ENCODE results near the gene PCMT1. TPM values are rescaled to one million over a fixed set of nuclear protein-coding genes. Genes with fewer than 3 reads are reported as not detected.

PCMT1 gene
- total RNA-seq, 1 experiment from 2014 or later = 90.7 TPM

DNA sequence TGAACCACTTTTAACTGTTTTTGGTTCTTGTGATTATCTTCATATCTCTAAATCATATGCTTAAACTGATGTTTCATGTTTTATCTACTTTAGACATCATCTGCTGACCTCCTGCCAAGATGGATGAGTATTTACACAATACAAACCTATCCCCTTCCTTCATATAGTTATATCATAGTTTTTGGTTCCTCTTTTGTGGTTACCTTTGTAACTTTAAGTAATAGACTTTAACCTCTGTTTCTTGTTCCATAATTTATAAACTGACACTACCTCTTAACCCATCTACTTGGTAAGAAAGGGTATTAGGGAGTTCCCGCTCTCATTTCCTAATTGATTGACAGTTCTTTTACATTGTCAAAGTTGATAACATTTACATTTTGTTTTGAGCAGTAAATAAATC lies 11.9 kb downstream of the PCMT1 start:
- H3K4me1 Mint-ChIP-seq = no peaks in the 10 kb centered on the region

DNA sequence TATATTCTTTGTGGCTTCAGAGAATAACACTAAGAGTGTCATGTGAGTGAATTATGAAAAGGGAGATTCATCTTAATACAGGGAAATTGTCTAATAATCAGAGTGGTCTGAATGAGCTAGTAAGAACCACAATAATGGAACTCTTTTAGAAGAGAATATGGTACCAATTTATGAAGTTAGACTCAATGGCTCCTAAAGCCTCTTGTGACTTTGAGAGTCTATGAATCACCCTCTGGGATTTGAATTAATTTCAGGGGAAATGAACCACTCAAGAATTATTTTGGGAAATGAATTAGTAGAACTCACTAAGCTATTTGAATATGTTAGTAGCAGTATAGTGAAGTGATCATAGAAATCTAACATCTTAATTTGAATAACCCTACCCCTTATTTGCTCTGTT lies 14.3 kb downstream of the PCMT1 start:
- H3K9me3 Mint-ChIP-seq = peaks cover 16% of the 10 kb centered on the region
- H3K27ac Mint-ChIP-seq = no peak overlapping the region
- ATAC-seq = no peak
- H3K36me3 Mint-ChIP-seq = peaks cover 29% of the 10 kb centered on the region
- H3K4me1 Mint-ChIP-seq = no peaks in the 10 kb centered on the region
- ChIA-PET CTCF (no interaction called here), POLR2A (interaction anchor here (0.6 to 1.2 kb wide), 2 partner anchors 42 to 46 kb away, joined by 3 read pairs; partner anchors contain the start of gene LATS1)
- DNase-seq (ENCODE audit: low spot score) = no peak
- H3K27me3 Mint-ChIP-seq (ENCODE audit: low read depth) = no peaks in the 10 kb centered on the region
- H3K4me3 Mint-ChIP-seq = no peak overlapping the region
- TF ChIP-seq ZNF416 (CRISPR knock-in tag; IDR thresholded peaks at IDR 0.05) (no peak), TEAD4 (CRISPR knock-in tag; IDR thresholded peaks at IDR 0.05) (no peak), NR1H2 (CRISPR knock-in tag; IDR thresholded peaks at IDR 0.05) (no peak), JUN (CRISPR knock-in tag; IDR thresholded peaks at IDR 0.05) (no peak), SP1 (CRISPR knock-in tag; conservative IDR thresholded peaks at IDR 0.05) (no peak)
- TF ChIP-seq, protein P1, sequence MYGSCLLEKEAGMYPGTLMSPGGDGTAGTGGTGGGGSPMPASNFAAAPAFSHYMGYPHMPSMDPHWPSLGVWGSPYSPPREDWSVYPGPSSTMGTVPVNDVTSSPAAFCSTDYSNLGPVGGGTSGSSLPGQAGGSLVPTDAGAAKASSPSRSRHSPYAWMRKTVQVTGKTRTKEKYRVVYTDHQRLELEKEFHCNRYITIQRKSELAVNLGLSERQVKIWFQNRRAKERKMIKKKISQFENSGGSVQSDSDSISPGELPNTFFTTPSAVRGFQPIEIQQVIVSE (CRISPR knock-in tag; IDR thresholded peaks at IDR 0.05; ENCODE audit: borderline replicate concordance) = no peak
- TF ChIP-seq, protein P2, sequence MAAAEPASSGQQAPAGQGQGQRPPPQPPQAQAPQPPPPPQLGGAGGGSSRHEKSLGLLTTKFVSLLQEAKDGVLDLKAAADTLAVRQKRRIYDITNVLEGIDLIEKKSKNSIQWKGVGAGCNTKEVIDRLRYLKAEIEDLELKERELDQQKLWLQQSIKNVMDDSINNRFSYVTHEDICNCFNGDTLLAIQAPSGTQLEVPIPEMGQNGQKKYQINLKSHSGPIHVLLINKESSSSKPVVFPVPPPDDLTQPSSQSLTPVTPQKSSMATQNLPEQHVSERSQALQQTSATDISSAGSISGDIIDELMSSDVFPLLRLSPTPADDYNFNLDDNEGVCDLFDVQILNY (CRISPR knock-in tag; IDR thresholded peaks at IDR 0.05) = no peak
- TF ChIP-seq, protein P3, sequence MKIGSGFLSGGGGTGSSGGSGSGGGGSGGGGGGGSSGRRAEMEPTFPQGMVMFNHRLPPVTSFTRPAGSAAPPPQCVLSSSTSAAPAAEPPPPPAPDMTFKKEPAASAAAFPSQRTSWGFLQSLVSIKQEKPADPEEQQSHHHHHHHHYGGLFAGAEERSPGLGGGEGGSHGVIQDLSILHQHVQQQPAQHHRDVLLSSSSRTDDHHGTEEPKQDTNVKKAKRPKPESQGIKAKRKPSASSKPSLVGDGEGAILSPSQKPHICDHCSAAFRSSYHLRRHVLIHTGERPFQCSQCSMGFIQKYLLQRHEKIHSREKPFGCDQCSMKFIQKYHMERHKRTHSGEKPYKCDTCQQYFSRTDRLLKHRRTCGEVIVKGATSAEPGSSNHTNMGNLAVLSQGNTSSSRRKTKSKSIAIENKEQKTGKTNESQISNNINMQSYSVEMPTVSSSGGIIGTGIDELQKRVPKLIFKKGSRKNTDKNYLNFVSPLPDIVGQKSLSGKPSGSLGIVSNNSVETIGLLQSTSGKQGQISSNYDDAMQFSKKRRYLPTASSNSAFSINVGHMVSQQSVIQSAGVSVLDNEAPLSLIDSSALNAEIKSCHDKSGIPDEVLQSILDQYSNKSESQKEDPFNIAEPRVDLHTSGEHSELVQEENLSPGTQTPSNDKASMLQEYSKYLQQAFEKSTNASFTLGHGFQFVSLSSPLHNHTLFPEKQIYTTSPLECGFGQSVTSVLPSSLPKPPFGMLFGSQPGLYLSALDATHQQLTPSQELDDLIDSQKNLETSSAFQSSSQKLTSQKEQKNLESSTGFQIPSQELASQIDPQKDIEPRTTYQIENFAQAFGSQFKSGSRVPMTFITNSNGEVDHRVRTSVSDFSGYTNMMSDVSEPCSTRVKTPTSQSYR (CRISPR knock-in tag; IDR thresholded peaks at IDR 0.05) = no peak
- TF ChIP-seq, protein P4, sequence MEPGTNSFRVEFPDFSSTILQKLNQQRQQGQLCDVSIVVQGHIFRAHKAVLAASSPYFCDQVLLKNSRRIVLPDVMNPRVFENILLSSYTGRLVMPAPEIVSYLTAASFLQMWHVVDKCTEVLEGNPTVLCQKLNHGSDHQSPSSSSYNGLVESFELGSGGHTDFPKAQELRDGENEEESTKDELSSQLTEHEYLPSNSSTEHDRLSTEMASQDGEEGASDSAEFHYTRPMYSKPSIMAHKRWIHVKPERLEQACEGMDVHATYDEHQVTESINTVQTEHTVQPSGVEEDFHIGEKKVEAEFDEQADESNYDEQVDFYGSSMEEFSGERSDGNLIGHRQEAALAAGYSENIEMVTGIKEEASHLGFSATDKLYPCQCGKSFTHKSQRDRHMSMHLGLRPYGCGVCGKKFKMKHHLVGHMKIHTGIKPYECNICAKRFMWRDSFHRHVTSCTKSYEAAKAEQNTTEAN (CRISPR knock-in tag; IDR thresholded peaks at IDR 0.05) = no peak
- TF ChIP-seq, protein P5, sequence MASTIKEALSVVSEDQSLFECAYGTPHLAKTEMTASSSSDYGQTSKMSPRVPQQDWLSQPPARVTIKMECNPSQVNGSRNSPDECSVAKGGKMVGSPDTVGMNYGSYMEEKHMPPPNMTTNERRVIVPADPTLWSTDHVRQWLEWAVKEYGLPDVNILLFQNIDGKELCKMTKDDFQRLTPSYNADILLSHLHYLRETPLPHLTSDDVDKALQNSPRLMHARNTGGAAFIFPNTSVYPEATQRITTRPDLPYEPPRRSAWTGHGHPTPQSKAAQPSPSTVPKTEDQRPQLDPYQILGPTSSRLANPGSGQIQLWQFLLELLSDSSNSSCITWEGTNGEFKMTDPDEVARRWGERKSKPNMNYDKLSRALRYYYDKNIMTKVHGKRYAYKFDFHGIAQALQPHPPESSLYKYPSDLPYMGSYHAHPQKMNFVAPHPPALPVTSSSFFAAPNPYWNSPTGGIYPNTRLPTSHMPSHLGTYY (CRISPR knock-in tag; IDR thresholded peaks at IDR 0.05) = no peak

More for the DNA sequence above, 11.9 kb downstream of the PCMT1 start:
- POLR2A ChIA-PET = no interaction called here
- Mint-ChIP-seq H3K27ac (no peak overlapping the region), H3K27me3 (ENCODE audit: low read depth) (no peaks in the 10 kb centered on the region), H3K36me3 (peaks cover 18% of the 10 kb centered on the region), H3K4me3 (no peak overlapping the region), H3K9me3 (peaks cover 13% of the 10 kb centered on the region)
- TF ChIP-seq PRRX2 (CRISPR knock-in tag; IDR thresholded peaks at IDR 0.05) (no peak), EMX1 (CRISPR knock-in tag; IDR thresholded peaks at IDR 0.05) (no peak), RORB (CRISPR knock-in tag; IDR thresholded peaks at IDR 0.05) (no peak), NFATC4 (CRISPR knock-in tag; IDR thresholded peaks at IDR 0.05) (no peak), GABPB1 (CRISPR knock-in tag; IDR thresholded peaks at IDR 0.05) (no peak), TP53 (CRISPR knock-in tag; IDR thresholded peaks at IDR 0.05) (no peak), ZNF219 (CRISPR knock-in tag; IDR thresholded peaks at IDR 0.05; ENCODE audit: borderline replicate concordance) (no peak), ZNF671 (CRISPR knock-in tag; IDR thresholded peaks at IDR 0.05) (no peak), KAT7 (CRISPR knock-in tag; IDR thresholded peaks at IDR 0.05; ENCODE audit: borderline replicate concordance) (no peak)
- TF ChIP-seq, protein P6, sequence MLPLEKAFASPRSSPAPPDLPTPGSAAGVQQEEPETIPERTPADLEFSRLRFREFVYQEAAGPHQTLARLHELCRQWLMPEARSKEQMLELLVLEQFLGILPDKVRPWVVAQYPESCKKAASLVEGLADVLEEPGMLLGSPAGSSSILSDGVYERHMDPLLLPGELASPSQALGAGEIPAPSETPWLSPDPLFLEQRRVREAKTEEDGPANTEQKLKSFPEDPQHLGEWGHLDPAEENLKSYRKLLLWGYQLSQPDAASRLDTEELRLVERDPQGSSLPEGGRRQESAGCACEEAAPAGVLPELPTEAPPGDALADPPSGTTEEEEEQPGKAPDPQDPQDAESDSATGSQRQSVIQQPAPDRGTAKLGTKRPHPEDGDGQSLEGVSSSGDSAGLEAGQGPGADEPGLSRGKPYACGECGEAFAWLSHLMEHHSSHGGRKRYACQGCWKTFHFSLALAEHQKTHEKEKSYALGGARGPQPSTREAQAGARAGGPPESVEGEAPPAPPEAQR (CRISPR knock-in tag; IDR thresholded peaks at IDR 0.05) = no peak
- TF ChIP-seq, protein P7, sequence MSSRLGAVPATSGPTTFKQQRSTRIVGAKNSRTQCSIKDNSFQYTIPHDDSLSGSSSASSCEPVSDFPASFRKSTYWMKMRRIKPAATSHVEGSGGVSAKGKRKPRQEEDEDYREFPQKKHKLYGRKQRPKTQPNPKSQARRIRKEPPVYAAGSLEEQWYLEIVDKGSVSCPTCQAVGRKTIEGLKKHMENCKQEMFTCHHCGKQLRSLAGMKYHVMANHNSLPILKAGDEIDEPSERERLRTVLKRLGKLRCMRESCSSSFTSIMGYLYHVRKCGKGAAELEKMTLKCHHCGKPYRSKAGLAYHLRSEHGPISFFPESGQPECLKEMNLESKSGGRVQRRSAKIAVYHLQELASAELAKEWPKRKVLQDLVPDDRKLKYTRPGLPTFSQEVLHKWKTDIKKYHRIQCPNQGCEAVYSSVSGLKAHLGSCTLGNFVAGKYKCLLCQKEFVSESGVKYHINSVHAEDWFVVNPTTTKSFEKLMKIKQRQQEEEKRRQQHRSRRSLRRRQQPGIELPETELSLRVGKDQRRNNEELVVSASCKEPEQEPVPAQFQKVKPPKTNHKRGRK (CRISPR knock-in tag; IDR thresholded peaks at IDR 0.05; ENCODE audit: borderline replicate concordance) = no peak
- TF ChIP-seq, protein P8, sequence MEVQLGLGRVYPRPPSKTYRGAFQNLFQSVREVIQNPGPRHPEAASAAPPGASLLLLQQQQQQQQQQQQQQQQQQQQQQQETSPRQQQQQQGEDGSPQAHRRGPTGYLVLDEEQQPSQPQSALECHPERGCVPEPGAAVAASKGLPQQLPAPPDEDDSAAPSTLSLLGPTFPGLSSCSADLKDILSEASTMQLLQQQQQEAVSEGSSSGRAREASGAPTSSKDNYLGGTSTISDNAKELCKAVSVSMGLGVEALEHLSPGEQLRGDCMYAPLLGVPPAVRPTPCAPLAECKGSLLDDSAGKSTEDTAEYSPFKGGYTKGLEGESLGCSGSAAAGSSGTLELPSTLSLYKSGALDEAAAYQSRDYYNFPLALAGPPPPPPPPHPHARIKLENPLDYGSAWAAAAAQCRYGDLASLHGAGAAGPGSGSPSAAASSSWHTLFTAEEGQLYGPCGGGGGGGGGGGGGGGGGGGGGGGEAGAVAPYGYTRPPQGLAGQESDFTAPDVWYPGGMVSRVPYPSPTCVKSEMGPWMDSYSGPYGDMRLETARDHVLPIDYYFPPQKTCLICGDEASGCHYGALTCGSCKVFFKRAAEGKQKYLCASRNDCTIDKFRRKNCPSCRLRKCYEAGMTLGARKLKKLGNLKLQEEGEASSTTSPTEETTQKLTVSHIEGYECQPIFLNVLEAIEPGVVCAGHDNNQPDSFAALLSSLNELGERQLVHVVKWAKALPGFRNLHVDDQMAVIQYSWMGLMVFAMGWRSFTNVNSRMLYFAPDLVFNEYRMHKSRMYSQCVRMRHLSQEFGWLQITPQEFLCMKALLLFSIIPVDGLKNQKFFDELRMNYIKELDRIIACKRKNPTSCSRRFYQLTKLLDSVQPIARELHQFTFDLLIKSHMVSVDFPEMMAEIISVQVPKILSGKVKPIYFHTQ (CRISPR knock-in tag; IDR thresholded peaks at IDR 0.05) = no peak
- DNase-seq (ENCODE audit: low spot score) (no peak), ATAC-seq (no peak)
- CTCF ChIA-PET = no interaction called here

Data from WTC11 (cell line).